Left ventricle myocardium superior (tissue), 1 donor: ENCODE measurements around the gene AMH. TPM values are rescaled to one million over a fixed set of nuclear protein-coding genes. Genes with fewer than 3 reads are reported as not detected.
A peak's percentile ranks its signal among the peaks of the same experiment; 100 is the strongest.

Experiments
- ATAC-seq: fragments of 200-7000 bp; cut with Tn5 transposase; one replicate; pipeline ENCODE4 v1.9.1; 2020; ENCODE audit warnings: mild to moderate bottlenecking, moderate library complexity
- DNase-seq: peaks from one replicate; pipeline ENCODE4 v3.0.0-alpha.2; 2020
- intact Hi-C: fragments of 100-400 bp; cut with micrococcal nuclease; formaldehyde crosslinking; loops from one replicate; pipeline ENCODE4 v1.11.0; 2022
- total RNA-seq: library from RNA; stranded (reverse); fragmentation: NEBNext Ultra II Directional; extraction: Animal tissue kit (Norgen Biotek cat#: 25700); gene quantifications from one replicate; pipeline ENCODE4 v1.2.1, GENCODE V29; 2021
- donor health status: DM: no; HTN: yes; CAD: no; lungs with severe emphysema.

AMH gene
- total RNA-seq, 1 donor from 2014 or later: 1.6 TPM

GRCh38 chr19:2216361-2217225 is 32.5 kb upstream of the AMH start:
- DNase-seq: no peak
- ATAC-seq: no peak
- intact Hi-C loops: no loop called here

- ATAC-seq: no peak
- DNase-seq: no peak
- intact Hi-C loops: no loop called here
These were observed 31.5 kb upstream of the AMH start for GRCh38 chr19:2217591-2217990.

GRCh38 chr19:2219726-2220125 is 29.4 kb upstream of the AMH start:
- ATAC-seq: no peak
- no peak for DNase-seq
- intact Hi-C loops: no loop called here

- intact Hi-C loops: no loop called here
- DNase-seq (no peak), ATAC-seq (peak; percentile 26)
These were observed 27.8 kb upstream of the AMH start for GRCh38 chr19:2221250-2221831.

GRCh38 chr19:2221918-2222317 is 27.2 kb upstream of the AMH start:
- intact Hi-C loops: no loop called here
- no peak for DNase-seq
- no peak for ATAC-seq

GRCh38 chr19:2223391-2223790 is 25.7 kb upstream of the AMH start:
- ATAC-seq: no peak
- DNase-seq: no peak
- intact Hi-C loops: no loop called here

GRCh38 chr19:2223959-2224358 is 25.2 kb upstream of the AMH start:
- intact Hi-C loops: no loop called here
- ATAC-seq (no peak), DNase-seq (no peak)

- intact Hi-C loops: no loop called here
- ATAC-seq (no peak), DNase-seq (no peak)
These were observed 24.3 kb upstream of the AMH start for GRCh38 chr19:2224754-2225349.

GRCh38 chr19:2225415-2226050 is 23.6 kb upstream of the AMH start:
- no peak for ATAC-seq
- intact Hi-C loops: no loop called here
- DNase-seq: no peak

GRCh38 chr19:2226051-2226839 is 22.9 kb upstream of the AMH start:
- no peak for ATAC-seq
- intact Hi-C loops: no loop called here

GRCh38 chr19:2226840-2227360 is 22.2 kb upstream of the AMH start:
- DNase-seq (no peak), ATAC-seq (no peak)
- intact Hi-C loops: no loop called here

More at GRCh38 chr19:2226051-2226839, 22.9 kb upstream of the AMH start:
- no peak for DNase-seq

- ATAC-seq: no peak
- DNase-seq: no peak
- intact Hi-C loops: no loop called here
These were observed 21.5 kb upstream of the AMH start for GRCh38 chr19:2227415-2228156.

- DNase-seq: no peak
- intact Hi-C loops: no loop called here
These were observed 20.7 kb upstream of the AMH start for GRCh38 chr19:2228157-2229030.

GRCh38 chr19:2229103-2230032 is 19.8 kb upstream of the AMH start:
- intact Hi-C loops: no loop called here

More at GRCh38 chr19:2228157-2229030, 20.7 kb upstream of the AMH start:
- no peak for ATAC-seq

GRCh38 chr19:2230033-2230531 is 19.0 kb upstream of the AMH start:
- intact Hi-C loops: no loop called here
- DNase-seq: no peak
- no peak for ATAC-seq

More at GRCh38 chr19:2229103-2230032, 19.8 kb upstream of the AMH start:
- DNase-seq: no peak
- no peak for ATAC-seq
